Tibial nerve (tissue), 4 donors: Measurements from ENCODE around the gene SCCPDH. TPM values are rescaled to one million over a fixed set of nuclear protein-coding genes. Genes with fewer than 3 reads are reported as not detected.

ENCODE experiments used
- DNase-seq, 2 donors: peaks; one replicate each; pipeline ENCODE4 v3.0.0-alpha.2; 2019; ENCODE audit warnings: low spot score in 2 of 2
- H3K27ac ChIP-seq, 4 donors: fragments of 200-600 bp; sonication (generic) in 3 of 4; one replicate each; pipeline ENCODE4 v1.5.1; 2017 to 2019; ENCODE audit warnings: mild to moderate bottlenecking in 1 of 4
- H3K27me3 ChIP-seq, 2 donors: fragments of 200-600 bp; sonication (generic) in 1 of 2; one replicate each; pipeline versions ENCODE4 v1.5.1 to v1.6.0; 2017 to 2019
- H3K36me3 ChIP-seq, 3 donors: fragments of 200-600 bp; sonication (generic); one replicate each; pipeline ENCODE4 v1.5.1; 2018 to 2019
- H3K4me1 ChIP-seq, 4 donors: fragments of 200-600 bp; sonication (generic) in 3 of 4; one replicate each; pipeline ENCODE4 v1.5.1; 2017 to 2019
- H3K4me3 ChIP-seq, 4 donors: fragments of 200-600 bp; sonication (generic) in 3 of 4; one replicate each; pipeline ENCODE4 v1.5.1; 2017 to 2019; ENCODE audit warnings: mild to moderate bottlenecking in 1 of 4, moderate library complexity in 1 of 4
- H3K9me3 ChIP-seq, 4 donors: fragments of 200-600 bp; sonication (generic) in 3 of 4; one replicate each; pipeline ENCODE4 v1.5.1; 2017 to 2019
- CTCF ChIP-seq, 5 experiments: fragments of 200-600 bp in 3 of 5; fragments of 450-650 bp in 2 of 5; sonication (generic) in 3 of 5; IDR thresholded peaks; one replicate each; pipeline ENCODE4 v1.5.1; 2016 to 2019; ENCODE audit warnings: antibody characterized with exemption in 5 of 5, mild to moderate bottlenecking in 3 of 5, moderate library complexity in 2 of 5
- EP300 ChIP-seq, 2 donors: sonication (generic); formaldehyde crosslinking; IDR thresholded peaks; one replicate each; pipeline ENCODE4 v1.6.1; 2017; ENCODE audit warnings: antibody characterized with exemption in 2 of 2, mild to moderate bottlenecking in 1 of 2
- POLR2A ChIP-seq, 2 donors: fragments of 450-650 bp; IDR thresholded peaks; one replicate each; pipeline ENCODE4 v1.6.1; 2017; ENCODE audit warnings: antibody characterized with exemption in 2 of 2, mild to moderate bottlenecking in 2 of 2, moderate library complexity in 2 of 2
- WGBS, 2 donors: methylation state at CpG; one replicate each; pipeline ENCODE4 v1.1.5; 2018; 5-methylcytosine and 5-hydroxymethylcytosine counted together
- total RNA-seq, 4 donors: library from RNA; depleted of rRNA; stranded (reverse); fragments of >200 nt; gene quantifications; one replicate each; pipeline ENCODE4 v1.1.0, GENCODE V29; 2016

Gene SCCPDH
- total RNA-seq, 4 donors from 2014 or later = 61.2 to 109 (median 74.6) TPM

DNA sequence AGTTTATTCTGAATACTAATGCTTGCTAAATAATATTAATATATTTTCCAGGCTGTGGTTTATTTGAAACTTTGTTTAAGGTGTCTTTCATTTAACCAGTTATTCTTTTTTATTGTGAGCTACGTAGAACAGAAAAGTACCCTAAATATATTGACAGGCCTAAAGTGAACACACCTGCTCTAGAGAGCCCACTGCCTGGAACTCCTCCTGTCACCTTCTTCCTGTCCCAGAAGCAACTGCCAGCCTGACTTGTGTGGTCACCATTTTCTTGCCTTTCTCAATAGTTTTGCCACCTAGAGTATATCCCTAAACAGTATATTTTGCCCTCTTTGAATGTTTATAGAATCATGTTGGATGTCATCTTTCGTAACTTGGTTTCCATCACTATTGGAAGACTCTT, 48.5 kb downstream of the SCCPDH start:
- H3K27ac ChIP-seq = no peak overlapping the region
- no peaks in the 10 kb centered on the region for H3K4me1 ChIP-seq
- H3K4me3 ChIP-seq = no peak overlapping the region
- no peak for DNase-seq
- no peaks in the 10 kb centered on the region for H3K9me3 ChIP-seq
- H3K27me3 ChIP-seq = no peaks in the 10 kb centered on the region
- WGBS, 2 donors = 97% methylated on average over 2 of the region's 2 CpGs
- H3K36me3 ChIP-seq = peaks cover 0 to 93% (median 0%) of the 10 kb centered on the region in 3 donors
- no peak for TF ChIP-seq CTCF (IDR thresholded peaks at IDR 0.05)
- no peak for TF ChIP-seq EP300 (IDR thresholded peaks at IDR 0.05)
- TF ChIP-seq POLR2A (IDR thresholded peaks at IDR 0.05) = no peak

GRCh38 chr1:246773213-246773641, 49.0 kb downstream of the SCCPDH start:
- TF ChIP-seq EP300 (IDR thresholded peaks at IDR 0.05) (no peak), CTCF (IDR thresholded peaks at IDR 0.05) (no peak), POLR2A (IDR thresholded peaks at IDR 0.05) (no peak)
- 96 to 97% methylated on average over 4 of the region's 4 CpGs for WGBS, 2 donors
- Histone ChIP-seq H3K4me1 (no peaks in the 10 kb centered on the region), H3K4me3 (no peak overlapping the region), H3K27me3 (no peaks in the 10 kb centered on the region), H3K9me3 (no peaks in the 10 kb centered on the region), H3K27ac (no peak overlapping the region), H3K36me3 (peaks cover 0 to 93% (median 0%) of the 10 kb centered on the region in 3 donors)
- no peak for DNase-seq

DNA sequence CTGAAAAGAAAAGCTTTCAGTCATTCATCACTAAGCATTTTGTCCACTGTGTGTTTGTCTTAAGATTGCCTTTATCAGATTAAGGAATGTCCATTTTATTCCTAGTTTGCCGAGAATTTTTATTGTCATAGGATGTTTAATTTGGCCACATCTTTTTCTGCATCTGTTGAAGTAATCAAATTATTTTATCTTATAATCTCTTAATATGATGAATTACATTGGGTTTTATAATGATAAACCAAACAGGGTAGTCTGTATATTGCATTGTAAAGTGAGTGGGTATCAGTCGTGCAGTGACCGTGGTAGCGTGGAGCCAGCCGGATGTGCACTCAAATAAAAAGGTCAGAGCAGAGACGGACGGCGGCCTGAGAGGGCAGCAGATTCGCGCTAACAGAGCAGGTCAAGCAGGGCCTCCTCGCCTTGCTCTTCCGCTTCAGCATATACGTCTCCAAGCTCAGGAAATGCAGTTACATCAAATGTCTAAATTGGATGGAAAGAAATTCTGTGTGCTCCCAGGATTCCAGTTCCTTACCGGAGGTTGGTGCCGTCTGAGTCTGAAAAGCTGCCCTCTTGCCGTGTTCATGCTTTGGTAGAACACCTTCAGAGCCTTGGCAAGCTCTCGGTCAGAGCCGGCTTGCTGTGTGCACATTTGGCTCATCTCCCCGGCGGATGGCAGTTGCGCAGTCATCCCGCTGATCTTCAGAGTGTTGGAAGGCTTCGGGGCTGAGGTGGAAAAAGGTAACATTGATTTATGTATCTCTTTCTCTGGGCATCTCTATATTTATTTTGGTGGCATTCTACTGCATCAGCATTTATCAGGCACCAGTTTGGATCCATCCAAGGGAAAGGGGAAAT, 51.5 kb downstream of the SCCPDH start:
- H3K9me3 ChIP-seq = no peaks in the 10 kb centered on the region
- H3K27ac ChIP-seq = no peak overlapping the region
- H3K4me1 ChIP-seq = no peaks in the 10 kb centered on the region
- no peak for TF ChIP-seq POLR2A (IDR thresholded peaks at IDR 0.05)
- no peak for TF ChIP-seq CTCF (IDR thresholded peaks at IDR 0.05)
- no peak for TF ChIP-seq EP300 (IDR thresholded peaks at IDR 0.05)
- 82 to 85% methylated on average over 23 of the region's 23 CpGs for WGBS, 2 donors
- no peaks in the 10 kb centered on the region for H3K27me3 ChIP-seq
- no peak overlapping the region for H3K4me3 ChIP-seq
- DNase-seq = no peak
- H3K36me3 ChIP-seq = peaks cover 0 to 99% (median 0%) of the 10 kb centered on the region in 3 donors

GRCh38 chr1:246776923-246777322, 52.7 kb downstream of the SCCPDH start:
- no peak for DNase-seq
- peaks cover 0 to 3% (median 0%) of the 10 kb centered on the region in 4 donors for H3K4me1 ChIP-seq
- peaks cover 0 to 97% (median 0%) of the 10 kb centered on the region in 3 donors for H3K36me3 ChIP-seq
- WGBS, 2 donors = 90 to 96% methylated on average over 6 of the region's 6 CpGs
- no peak overlapping the region for H3K27ac ChIP-seq
- no peak overlapping the region for H3K4me3 ChIP-seq
- no peaks in the 10 kb centered on the region for H3K9me3 ChIP-seq
- TF ChIP-seq EP300 (IDR thresholded peaks at IDR 0.05) (no peak), CTCF (IDR thresholded peaks at IDR 0.05) (no peak), POLR2A (IDR thresholded peaks at IDR 0.05) (no peak)
- no peaks in the 10 kb centered on the region for H3K27me3 ChIP-seq

- Histone ChIP-seq H3K36me3 (peaks cover 0 to 84% (median 0%) of the 10 kb centered on the region in 3 donors), H3K27ac (no peak overlapping the region), H3K4me1 (peaks cover 0 to 12% (median 0%) of the 10 kb centered on the region in 4 donors), H3K4me3 (no peak overlapping the region), H3K9me3 (no peaks in the 10 kb centered on the region), H3K27me3 (no peaks in the 10 kb centered on the region)
- no peak for DNase-seq
- TF ChIP-seq POLR2A (IDR thresholded peaks at IDR 0.05) = no peak
- TF ChIP-seq EP300 (IDR thresholded peaks at IDR 0.05) = no peak
- no peak for TF ChIP-seq CTCF (IDR thresholded peaks at IDR 0.05)
- 83 to 89% methylated on average over 10 of the region's 10 CpGs for WGBS, 2 donors
Observed at GRCh38 chr1:246778663-246779062, 54.5 kb downstream of the SCCPDH start.
